ENCODE data around the gene PJA2. TPM values are rescaled to one million over a fixed set of nuclear protein-coding genes. Genes with fewer than 3 reads are reported as not detected.

PJA2 gene
- total and polyA plus RNA-seq, 9 of the 15 experiments (the other 6 are each of a cell fraction or from before 2014, with no cell fraction given) = 25.1 to 82.1 (median 50.1) TPM

DNA sequence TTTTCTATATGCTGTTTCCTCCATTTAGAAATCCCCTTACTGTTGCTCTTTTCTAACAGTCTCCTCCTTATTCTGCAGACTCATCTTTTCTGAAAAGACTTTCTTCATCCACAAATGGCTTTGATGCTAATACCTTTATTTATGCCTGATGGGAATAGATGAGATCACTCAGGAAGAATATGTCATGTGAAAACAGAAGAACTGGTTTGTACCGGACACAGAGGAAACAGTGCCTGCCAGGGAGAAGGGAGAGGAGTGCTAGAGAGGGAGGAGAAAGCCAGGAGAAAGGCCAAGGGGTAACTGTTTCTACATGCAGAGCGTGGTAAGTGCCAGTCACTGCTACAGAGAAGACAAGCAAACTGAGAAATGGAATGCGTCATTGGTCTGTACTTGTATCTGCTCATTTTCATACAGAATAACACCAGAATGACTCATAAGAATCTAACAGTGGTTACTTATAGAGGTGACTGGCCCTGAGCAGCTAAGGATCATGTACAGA lies 45.9 kb upstream of the PJA2 start (continued):
- TF ChIP-seq RNF219 (CRISPR knock-in tag; IDR thresholded peaks at IDR 0.05) = no peak
- TF ChIP-seq, protein P1, sequence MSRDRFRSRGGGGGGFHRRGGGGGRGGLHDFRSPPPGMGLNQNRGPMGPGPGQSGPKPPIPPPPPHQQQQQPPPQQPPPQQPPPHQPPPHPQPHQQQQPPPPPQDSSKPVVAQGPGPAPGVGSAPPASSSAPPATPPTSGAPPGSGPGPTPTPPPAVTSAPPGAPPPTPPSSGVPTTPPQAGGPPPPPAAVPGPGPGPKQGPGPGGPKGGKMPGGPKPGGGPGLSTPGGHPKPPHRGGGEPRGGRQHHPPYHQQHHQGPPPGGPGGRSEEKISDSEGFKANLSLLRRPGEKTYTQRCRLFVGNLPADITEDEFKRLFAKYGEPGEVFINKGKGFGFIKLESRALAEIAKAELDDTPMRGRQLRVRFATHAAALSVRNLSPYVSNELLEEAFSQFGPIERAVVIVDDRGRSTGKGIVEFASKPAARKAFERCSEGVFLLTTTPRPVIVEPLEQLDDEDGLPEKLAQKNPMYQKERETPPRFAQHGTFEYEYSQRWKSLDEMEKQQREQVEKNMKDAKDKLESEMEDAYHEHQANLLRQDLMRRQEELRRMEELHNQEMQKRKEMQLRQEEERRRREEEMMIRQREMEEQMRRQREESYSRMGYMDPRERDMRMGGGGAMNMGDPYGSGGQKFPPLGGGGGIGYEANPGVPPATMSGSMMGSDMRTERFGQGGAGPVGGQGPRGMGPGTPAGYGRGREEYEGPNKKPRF (IDR thresholded peaks at IDR 0.05; ENCODE audit: low read depth, low read length) = no peak
- TF ChIP-seq SP2 (IDR thresholded peaks at IDR 0.05; ENCODE audit: extremely low read depth, low read depth, low read length, poor library complexity, severe bottlenecking) = no peak
- TF ChIP-seq, protein P2, sequence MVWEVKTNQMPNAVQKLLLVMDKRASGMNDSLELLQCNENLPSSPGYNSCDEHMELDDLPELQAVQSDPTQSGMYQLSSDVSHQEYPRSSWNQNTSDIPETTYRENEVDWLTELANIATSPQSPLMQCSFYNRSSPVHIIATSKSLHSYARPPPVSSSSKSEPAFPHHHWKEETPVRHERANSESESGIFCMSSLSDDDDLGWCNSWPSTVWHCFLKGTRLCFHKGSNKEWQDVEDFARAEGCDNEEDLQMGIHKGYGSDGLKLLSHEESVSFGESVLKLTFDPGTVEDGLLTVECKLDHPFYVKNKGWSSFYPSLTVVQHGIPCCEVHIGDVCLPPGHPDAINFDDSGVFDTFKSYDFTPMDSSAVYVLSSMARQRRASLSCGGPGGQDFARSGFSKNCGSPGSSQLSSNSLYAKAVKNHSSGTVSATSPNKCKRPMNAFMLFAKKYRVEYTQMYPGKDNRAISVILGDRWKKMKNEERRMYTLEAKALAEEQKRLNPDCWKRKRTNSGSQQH (CRISPR knock-in tag; IDR thresholded peaks at IDR 0.05) = no peak
- TF ChIP-seq ZNF609 (CRISPR knock-in tag; IDR thresholded peaks at IDR 0.05; ENCODE audit: borderline replicate concordance) = no peak
- TF ChIP-seq ZHX1 (conservative IDR thresholded peaks at IDR 0.05; ENCODE audit: low read length) = no peak
- no peak for TF ChIP-seq ZNF239 (CRISPR knock-in tag; IDR thresholded peaks at IDR 0.05)
- TF ChIP-seq ZEB2 (IDR thresholded peaks at IDR 0.05) = no peak
- TF ChIP-seq, protein P3, sequence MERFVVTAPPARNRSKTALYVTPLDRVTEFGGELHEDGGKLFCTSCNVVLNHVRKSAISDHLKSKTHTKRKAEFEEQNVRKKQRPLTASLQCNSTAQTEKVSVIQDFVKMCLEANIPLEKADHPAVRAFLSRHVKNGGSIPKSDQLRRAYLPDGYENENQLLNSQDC (CRISPR knock-in tag; IDR thresholded peaks at IDR 0.05) = no peak
- no peak for TF ChIP-seq PRPF4 (IDR thresholded peaks at IDR 0.05; ENCODE audit: insufficient read depth, low read depth, low read length, poor library complexity, severe bottlenecking)
- TF ChIP-seq ZNF395 (CRISPR knock-in tag; IDR thresholded peaks at IDR 0.05) = no peak
